PC-9 (cell line): ENCODE data around the gene S1PR4.
"Not testable (repeated sequence)": the region's sequence is repeated elsewhere in the genome, so short reads cannot be mapped to it uniquely, and the experiment has no call there.

Experiments
- CTCF ChIP-seq: fragments of 200-600 bp; sonication (generic); conservative IDR thresholded peaks from 2 replicates; pipeline ENCODE4 v1.6.1; 2017; ENCODE audit warnings: mixed run types, antibody characterized with exemption, mild to moderate bottlenecking, moderate library complexity
- EZH2 ChIP-seq: fragments of 200-600 bp; sonication (generic); IDR thresholded peaks from 2 replicates; pipeline ENCODE4 v1.8.0; 2017; ENCODE audit warnings: antibody characterized with exemption, low read depth

- not testable (repeated sequence) for TF ChIP-seq CTCF, EZH2
Measured at GRCh38 chr19:3202895-3203294, 24.3 kb downstream of the S1PR4 start.
